Stimulated activated CD4-positive, alpha-beta T cell treated with anti-CD3 and anti-CD28 coated beads, Interleukin-1b, Interleukin-23, amount 100 ng/mL, for 1 hour (primary cell): ENCODE data around the gene CPLX1.
"Not testable (repeated sequence)": the region's sequence is repeated elsewhere in the genome, so short reads cannot be mapped to it uniquely, and the experiment has no call there.

Source experiments
- DNase-seq, 2 donors: peaks; one replicate each; pipeline ENCODE4 v3.0.0-alpha.2; 2020; ENCODE audit warnings: low read depth in 2 of 2

CPLX1 gene

GRCh38 chr4:777520-778262 is 48.2 kb downstream of the CPLX1 start:
- no peak for DNase-seq

- no peak for DNase-seq
These were observed 49.0 kb downstream of the CPLX1 start for GRCh38 chr4:776743-777441.

GRCh38 chr4:775485-775884 is 50.4 kb downstream of the CPLX1 start:
- DNase-seq, result not testable (repeated sequence)

- DNase-seq, result not testable (repeated sequence)
These were observed 51.4 kb downstream of the CPLX1 start for GRCh38 chr4:774419-775092.

GRCh38 chr4:773214-773613 is 52.7 kb downstream of the CPLX1 start:
- no peak for DNase-seq

DNA sequence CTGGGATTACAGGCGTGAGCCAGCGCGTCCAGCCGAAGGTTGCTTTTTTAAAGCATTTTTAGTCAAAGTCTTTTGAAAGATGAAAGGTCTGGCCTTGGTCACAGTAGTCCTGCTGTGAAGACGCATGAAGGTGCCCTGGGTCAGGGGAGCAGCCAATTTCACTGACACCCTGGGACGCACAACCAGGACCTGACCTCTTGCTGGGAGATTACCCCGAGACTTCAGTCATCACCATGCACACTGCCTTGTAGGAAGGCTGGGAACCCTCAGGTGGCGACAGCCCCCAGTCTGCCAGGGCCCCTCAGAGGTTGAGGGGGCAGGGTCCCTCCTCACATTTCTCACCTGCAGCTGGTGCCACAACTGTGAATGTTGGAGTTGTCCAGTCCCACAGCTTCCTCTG is 53.2 kb downstream of the CPLX1 start:
- DNase-seq, result no peak

- no peak for DNase-seq
These were observed 53.8 kb downstream of the CPLX1 start for GRCh38 chr4:772118-772517.

- no peak for DNase-seq
These were observed 54.5 kb downstream of the CPLX1 start for GRCh38 chr4:771464-771863.

DNA sequence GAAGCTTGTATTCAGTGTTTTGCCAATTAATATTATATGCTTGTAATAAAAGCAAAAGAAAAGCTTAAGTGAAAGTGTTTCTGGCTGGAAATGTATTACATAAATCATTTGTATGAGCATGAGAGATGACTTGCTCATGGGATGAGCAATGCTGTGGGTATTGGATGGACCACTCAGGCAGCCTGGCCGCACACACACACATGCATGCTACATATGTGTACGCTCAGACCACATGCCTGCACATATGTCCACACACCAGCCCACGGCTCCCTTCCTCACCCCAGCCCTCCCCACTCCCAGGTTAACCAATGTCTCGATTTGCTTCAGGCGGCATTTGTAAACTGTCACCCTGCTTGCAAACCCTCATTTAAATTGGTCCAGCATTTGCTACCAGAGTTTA is 55.9 kb downstream of the CPLX1 start:
- no peak for DNase-seq

GRCh38 chr4:769511-769910 is 56.4 kb downstream of the CPLX1 start:
- no peak for DNase-seq

DNA sequence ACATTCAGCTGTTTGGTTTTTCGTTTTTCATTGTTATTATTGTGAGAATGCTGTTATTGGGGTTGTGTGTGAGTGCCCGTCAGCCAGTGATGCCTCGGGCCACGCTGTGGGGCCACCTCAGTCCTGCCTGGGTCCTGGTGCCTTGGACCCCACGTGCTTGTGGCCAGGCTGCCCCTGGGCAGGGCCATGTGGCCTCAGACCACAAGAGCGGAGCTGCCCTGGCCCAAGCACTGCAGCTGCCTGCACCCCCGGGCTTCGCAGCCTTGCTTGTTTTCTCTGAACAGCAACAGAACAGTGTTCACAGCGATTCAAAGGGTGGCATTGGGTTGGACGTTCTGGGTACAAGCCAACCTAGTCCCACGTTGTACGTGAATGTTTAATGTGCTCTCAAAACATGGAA is 56.9 kb downstream of the CPLX1 start:
- no peak for DNase-seq

DNA sequence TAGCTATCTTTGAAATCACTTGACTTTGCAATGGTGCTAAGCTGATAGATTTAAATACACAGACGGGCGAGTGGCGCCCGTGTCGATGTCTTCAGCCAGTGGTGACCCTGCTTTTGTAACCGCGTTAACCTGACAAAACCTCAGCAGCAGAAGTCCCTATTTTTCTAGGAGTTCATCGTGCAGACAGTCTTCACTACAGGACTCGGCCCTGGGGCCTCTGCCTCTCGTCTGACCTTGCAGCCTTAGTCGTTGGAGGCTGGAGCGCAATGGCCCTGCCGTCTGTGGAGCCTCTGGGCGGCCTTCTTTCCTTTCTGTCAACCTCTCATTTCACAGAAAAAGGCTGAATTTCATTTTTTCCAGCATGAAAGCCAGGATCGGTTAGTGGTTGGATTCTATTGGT is 57.9 kb downstream of the CPLX1 start:
- DNase-seq, result no peak

GRCh38 chr4:766559-767283 is 59.2 kb downstream of the CPLX1 start:
- DNase-seq, result no peak

- no peak for DNase-seq
These were observed 59.8 kb downstream of the CPLX1 start for GRCh38 chr4:766152-766515.

- DNase-seq, result no peak
These were observed 61.3 kb downstream of the CPLX1 start for GRCh38 chr4:764405-765169.

DNA sequence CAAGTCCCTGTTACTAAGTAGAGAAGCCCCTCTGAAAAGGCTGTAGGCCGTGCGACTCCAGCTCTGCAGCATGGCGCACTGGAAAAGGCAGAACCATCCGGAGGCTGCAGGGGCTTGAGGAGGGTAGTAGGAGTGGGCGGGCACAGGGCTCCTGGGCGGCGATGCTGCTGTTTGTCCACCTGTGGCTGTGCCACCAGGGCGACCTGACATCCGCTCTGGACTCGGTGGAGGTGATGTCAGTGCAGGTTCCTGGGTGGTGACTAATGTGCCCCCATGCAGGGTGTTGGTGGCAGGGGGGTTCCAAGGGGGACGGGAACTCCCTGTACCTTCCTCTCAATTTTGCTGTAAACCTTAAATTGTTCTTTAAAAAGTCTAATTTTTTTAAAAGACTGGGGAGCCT is 62.0 kb downstream of the CPLX1 start:
- DNase-seq, result no peak

DNA sequence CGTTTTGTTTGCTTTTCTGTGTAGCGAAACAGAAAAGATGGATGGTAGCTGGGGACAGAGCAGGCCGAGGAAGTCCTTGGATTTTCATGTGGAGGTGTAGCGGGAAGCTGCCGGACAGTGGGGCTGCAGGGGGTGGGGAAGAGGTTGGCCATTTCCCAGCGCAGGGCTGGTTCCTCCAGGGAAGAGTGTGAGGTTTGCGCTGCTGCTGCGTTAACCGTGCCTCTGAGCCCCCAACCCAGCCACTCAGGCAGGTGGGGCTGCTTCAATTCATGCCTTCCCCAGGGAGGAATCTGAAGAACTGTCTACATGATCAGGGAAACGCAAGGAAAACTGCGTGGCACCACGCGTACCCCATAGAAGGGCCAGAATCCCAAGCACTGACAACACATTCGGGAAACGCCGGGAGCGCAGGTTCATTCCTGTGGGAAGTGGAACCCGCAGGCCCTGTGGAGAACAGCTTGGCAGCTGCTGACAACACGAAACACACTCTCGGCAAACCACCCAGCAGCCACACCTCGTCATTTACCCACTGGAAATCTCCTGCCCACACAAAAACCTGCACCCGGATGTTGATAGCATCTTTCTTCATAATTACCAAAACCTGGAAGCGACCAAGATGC is 62.6 kb downstream of the CPLX1 start:
- no peak for DNase-seq

DNA sequence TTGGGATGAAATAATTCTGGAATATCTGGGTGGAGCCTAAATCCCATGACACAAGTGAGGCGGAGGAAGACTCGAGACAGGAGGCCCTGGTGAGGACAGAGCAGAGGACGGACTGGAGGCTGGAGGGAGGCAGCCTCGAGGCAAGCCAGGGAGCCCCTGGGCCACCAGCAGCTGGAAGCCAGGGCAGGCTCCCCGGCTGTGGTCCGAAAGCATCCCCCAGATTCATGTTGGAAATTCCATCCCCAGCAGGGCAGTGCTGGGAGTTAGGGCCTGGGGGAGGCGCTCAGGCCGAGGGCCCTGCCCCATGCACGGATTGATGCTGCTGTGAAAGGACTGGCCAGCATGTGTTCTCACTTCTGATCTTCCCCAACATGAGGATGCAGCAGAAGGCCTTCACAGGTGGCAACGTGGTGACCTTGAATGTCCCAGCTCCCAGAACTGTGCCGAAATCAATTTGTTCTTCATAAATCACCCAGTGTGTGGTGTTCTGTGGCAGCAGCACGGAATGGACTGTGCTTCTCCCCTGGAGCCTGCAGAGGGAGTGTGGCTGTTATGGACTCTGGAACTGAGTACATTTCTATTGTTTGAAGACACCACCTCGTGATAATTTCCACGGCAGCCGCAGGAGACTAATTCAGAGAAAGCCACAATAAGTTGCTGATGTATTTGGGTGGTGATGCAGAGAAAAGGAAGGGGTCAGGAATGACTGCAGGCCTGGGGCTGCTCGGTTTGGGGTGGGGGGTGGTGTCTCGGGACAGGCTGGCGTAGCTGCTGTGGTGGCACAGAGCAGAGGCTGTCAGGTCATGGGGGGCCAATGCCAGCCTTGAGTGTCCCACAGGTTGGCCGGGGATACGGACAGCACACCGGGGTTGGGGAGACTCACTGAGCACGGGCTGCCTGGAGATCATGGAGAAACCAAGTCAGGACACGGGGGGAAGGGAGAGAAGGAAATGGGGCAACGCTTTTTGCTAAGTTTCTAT is 63.4 kb downstream of the CPLX1 start:
- DNase-seq, result no peak

GRCh38 chr4:761739-762138 is 64.2 kb downstream of the CPLX1 start:
- DNase-seq, result no peak

- no peak for DNase-seq
These were observed 64.8 kb downstream of the CPLX1 start for GRCh38 chr4:761086-761485.
